HUES64 (cell line): ENCODE data around the gene UTS2R.
"Not testable (repeated sequence)": the region's sequence is repeated elsewhere in the genome, so short reads cannot be mapped to it uniquely, and the experiment has no call there.

Experiments
- H3K27ac ChIP-seq: 2 replicates; pipeline ENCODE4 v1.7.0; 2013; ENCODE audit warnings: low read depth, low read length, inconsistent platforms
- H3K27me3 ChIP-seq: 2 replicates; pipeline ENCODE4 v1.6.1; 2013; ENCODE audit warnings: mild to moderate bottlenecking, low read length; ENCODE audit not compliant: insufficient read depth
- H3K36me3 ChIP-seq: 2 replicates; pipeline ENCODE4 v1.6.1; 2013; ENCODE audit warnings: mild to moderate bottlenecking, low read length; ENCODE audit not compliant: insufficient read depth
- H3K4me1 ChIP-seq: 2 replicates; pipeline ENCODE4 v1.6.1; 2013; ENCODE audit warnings: mild to moderate bottlenecking, low read length, moderate library complexity; ENCODE audit not compliant: insufficient read depth
- H3K4me3 ChIP-seq: 2 replicates; pipeline ENCODE4 v1.5.1; 2013; ENCODE audit warnings: mild to moderate bottlenecking, low read length, moderate library complexity
- H3K9ac ChIP-seq: 2 replicates; pipeline ENCODE4 v1.6.1; 2013; ENCODE audit warnings: mild to moderate bottlenecking, low read depth, low read length
- H3K9me3 ChIP-seq: 2 replicates; pipeline ENCODE4 v1.6.1; 2013; ENCODE audit warnings: low read depth, low read length; ENCODE audit not compliant: insufficient read depth
- WGBS: fragments of 150-250, 120-280 bp; methylation state at CpG from one replicate; pipeline ENCODE4 v1.1.7; 2013; ENCODE audit warnings: missing lambda C conversion rate; 5-methylcytosine and 5-hydroxymethylcytosine counted together

UTS2R gene

GRCh38 chr17:82382220-82382932, 10.8 kb downstream of the UTS2R start:
- WGBS = 92% methylated on average over 21 of the region's 21 CpGs
- not testable (repeated sequence) for H3K9me3 ChIP-seq, H3K9ac ChIP-seq, H3K27me3 ChIP-seq, H3K27ac ChIP-seq, H3K36me3 ChIP-seq, H3K4me3 ChIP-seq, H3K4me1 ChIP-seq

GRCh38 chr17:82382933-82383255, 11.3 kb downstream of the UTS2R start:
- no peak overlapping the region for H3K4me3 ChIP-seq
- no peaks in the 10 kb centered on the region for H3K27me3 ChIP-seq
- H3K4me1 ChIP-seq = 0 out of 2 replicates have a peak, but pooled peaks cover 9% of the 10 kb centered on the region
- H3K9me3 ChIP-seq = no peaks in the 10 kb centered on the region
- no peak overlapping the region for H3K27ac ChIP-seq
- no peak overlapping the region for H3K9ac ChIP-seq
- no peaks in the 10 kb centered on the region for H3K36me3 ChIP-seq
- 91% methylated on average over 11 of the region's 11 CpGs for WGBS

DNA sequence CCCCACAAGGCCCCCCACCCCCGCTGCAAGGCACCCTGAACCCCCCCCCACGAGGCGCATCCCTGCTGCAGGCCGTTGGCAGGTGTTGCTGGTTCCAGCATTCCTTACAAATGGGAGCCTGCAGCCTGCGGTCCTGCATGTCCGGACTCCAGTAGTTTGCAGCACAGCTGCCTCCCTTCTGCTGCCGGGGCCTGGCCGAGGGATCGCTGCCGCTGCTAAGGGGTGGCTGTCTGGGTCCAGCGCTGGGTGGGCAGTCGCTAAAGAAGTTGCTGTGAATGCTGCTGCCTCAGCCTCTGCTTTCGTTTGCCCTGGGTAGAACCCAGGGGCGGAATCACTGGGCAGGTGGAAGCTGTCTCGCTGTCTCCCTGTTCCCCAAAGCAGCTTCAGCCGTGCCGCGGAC, 11.8 kb downstream of the UTS2R start:
- Histone ChIP-seq H3K9me3 (no peaks in the 10 kb centered on the region), H3K4me3 (no peak overlapping the region), H3K27me3 (no peaks in the 10 kb centered on the region), H3K36me3 (no peaks in the 10 kb centered on the region), H3K4me1 (0 out of 2 replicates have a peak, but pooled peaks cover 9% of the 10 kb centered on the region), H3K9ac (no peak overlapping the region), H3K27ac (no peak overlapping the region)
- whole genome bisulfite sequencing = 81% methylated on average over 17 of the region's 18 CpGs

DNA sequence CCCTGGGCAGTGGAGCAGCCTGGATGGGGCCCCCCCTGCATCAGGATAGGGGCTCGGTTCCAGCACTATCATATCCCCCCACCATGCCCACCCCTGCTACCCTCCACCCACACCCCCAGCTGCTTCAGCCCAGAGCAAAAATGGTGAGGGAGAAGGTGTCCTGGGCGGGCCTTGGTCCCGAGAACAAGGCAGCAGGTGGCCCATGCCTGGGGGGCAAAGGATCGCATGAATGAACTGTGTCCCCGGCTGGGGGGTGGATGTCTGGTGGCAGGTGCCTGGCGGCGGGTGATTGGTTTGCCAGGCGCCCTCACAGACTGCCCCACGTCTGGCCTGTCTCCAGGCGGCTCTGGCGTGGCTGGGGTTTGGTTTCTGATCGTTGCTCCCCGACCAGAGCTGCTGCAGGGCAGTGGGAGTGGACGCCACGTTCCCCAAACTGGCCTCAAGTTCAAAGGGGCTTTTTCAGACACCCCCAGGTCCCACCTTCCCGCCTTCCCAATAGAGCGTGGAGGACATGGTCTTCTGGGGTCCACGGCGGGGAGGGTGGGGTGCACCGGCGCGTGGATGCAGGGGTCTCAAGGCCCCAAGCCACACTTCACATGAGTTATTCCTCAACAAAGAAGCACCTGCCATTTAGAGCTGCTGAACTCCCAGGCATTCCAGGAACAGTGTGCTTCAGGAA, 12.6 kb downstream of the UTS2R start:
- no peak overlapping the region for H3K9ac ChIP-seq
- H3K4me3 ChIP-seq = no peak overlapping the region
- WGBS = 88% methylated on average over 21 of the region's 22 CpGs
- H3K36me3 ChIP-seq = no peaks in the 10 kb centered on the region
- no peak overlapping the region for H3K27ac ChIP-seq
- H3K4me1 ChIP-seq = 0 out of 2 replicates have a peak, but pooled peaks cover 9% of the 10 kb centered on the region
- H3K27me3 ChIP-seq = no peaks in the 10 kb centered on the region
- H3K9me3 ChIP-seq = no peaks in the 10 kb centered on the region

- Histone ChIP-seq H3K4me1 (0 out of 2 replicates have a peak, but pooled peaks cover 9% of the 10 kb centered on the region), H3K27me3 (no peaks in the 10 kb centered on the region), H3K27ac (no peak overlapping the region), H3K9ac (no peak overlapping the region), H3K9me3 (no peaks in the 10 kb centered on the region), H3K4me3 (no peak overlapping the region), H3K36me3 (no peaks in the 10 kb centered on the region)
- WGBS = 71% methylated on average over 26 of the region's 26 CpGs
Observed at GRCh38 chr17:82384730-82385481, 13.3 kb downstream of the UTS2R start.

GRCh38 chr17:82385559-82386254, 14.1 kb downstream of the UTS2R start:
- H3K4me1 ChIP-seq = 0 out of 2 replicates have a peak, but pooled peaks cover 9% of the 10 kb centered on the region
- H3K9me3 ChIP-seq = no peaks in the 10 kb centered on the region
- no peaks in the 10 kb centered on the region for H3K36me3 ChIP-seq
- 38% methylated on average over 20 of the region's 26 CpGs for WGBS
- H3K27ac ChIP-seq = no peak overlapping the region
- no peak overlapping the region for H3K4me3 ChIP-seq
- H3K27me3 ChIP-seq = no peaks in the 10 kb centered on the region
- no peak overlapping the region for H3K9ac ChIP-seq

- WGBS = 83% methylated on average over 11 of the region's 17 CpGs
- H3K4me3 ChIP-seq = no peak overlapping the region
- H3K27me3 ChIP-seq = no peaks in the 10 kb centered on the region
- no peak overlapping the region for H3K9ac ChIP-seq
- no peaks in the 10 kb centered on the region for H3K36me3 ChIP-seq
- H3K9me3 ChIP-seq = no peaks in the 10 kb centered on the region
- no peak overlapping the region for H3K27ac ChIP-seq
- H3K4me1 ChIP-seq = 0 out of 2 replicates have a peak, but pooled peaks cover 9% of the 10 kb centered on the region
Observed at GRCh38 chr17:82386255-82386831, 14.8 kb downstream of the UTS2R start.

DNA sequence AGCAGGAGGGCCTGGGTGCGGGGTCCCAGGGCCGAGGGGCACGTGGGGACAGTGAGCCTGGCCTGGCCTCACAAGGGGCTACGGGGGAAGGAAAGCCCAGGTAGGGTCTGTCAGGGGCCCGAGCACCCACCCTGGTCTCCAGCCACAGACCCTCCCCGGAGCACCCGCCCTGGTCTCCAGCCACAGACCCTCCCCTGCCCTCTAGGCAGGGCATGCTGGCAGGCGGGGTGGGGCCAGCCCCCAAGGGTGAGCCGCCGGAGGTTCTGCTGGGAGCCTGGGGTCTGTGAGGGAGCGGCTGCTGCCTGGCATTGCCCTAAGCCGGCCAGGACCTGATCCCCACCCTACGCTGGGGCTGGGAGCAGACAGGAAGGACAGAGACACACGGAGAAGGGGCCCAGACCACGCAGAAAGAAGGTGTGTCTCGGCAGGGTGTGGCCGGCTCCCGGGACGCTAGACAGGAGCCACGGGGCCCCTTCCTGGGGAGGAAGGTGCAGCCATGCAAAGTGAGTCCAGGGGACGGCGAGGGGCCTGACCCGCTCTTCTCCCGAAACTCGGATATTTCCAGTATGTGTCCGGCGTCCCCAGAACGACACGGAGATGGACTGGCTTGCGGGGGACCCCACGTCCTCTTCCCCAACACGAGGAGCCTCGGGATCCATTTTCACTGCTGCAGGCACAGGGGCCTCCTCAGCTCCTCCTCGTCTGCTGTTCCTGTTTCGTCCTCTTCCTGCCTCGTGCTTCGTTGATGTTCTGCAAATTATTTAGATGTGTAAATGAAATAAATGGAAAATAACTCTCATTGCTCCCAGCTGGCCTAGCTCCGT, 15.5 kb downstream of the UTS2R start:
- Histone ChIP-seq H3K4me1 (0 out of 2 replicates have a peak, but pooled peaks cover 9% of the 10 kb centered on the region), H3K9me3 (no peaks in the 10 kb centered on the region), H3K9ac (no peak overlapping the region), H3K36me3 (no peaks in the 10 kb centered on the region), H3K27ac (no peak overlapping the region), H3K4me3 (no peak overlapping the region), H3K27me3 (no peaks in the 10 kb centered on the region)
- WGBS = 84% methylated on average over 38 of the region's 38 CpGs

GRCh38 chr17:82387705-82388106, 16.1 kb downstream of the UTS2R start:
- no peaks in the 10 kb centered on the region for H3K27me3 ChIP-seq
- H3K36me3 ChIP-seq = no peaks in the 10 kb centered on the region
- H3K9me3 ChIP-seq = no peaks in the 10 kb centered on the region
- no peak overlapping the region for H3K4me3 ChIP-seq
- no peak overlapping the region for H3K27ac ChIP-seq
- H3K4me1 ChIP-seq = 0 out of 2 replicates have a peak, but pooled peaks cover 9% of the 10 kb centered on the region
- WGBS = 88% methylated on average over 3 of the region's 3 CpGs
- no peak overlapping the region for H3K9ac ChIP-seq
